GM18858 (cell line): ENCODE results near the gene OR7D4.
"Not testable (repeated sequence)": the region's sequence is repeated elsewhere in the genome, so short reads cannot be mapped to it uniquely, and the experiment has no call there.

Experiments used
- ATAC-seq: cut with Tn5 transposase; IDR thresholded peaks from one replicate; pipeline ENCODE4 v1.9.1; 2021; ENCODE audit not compliant: unreplicated experiment

Gene OR7D4

GRCh38 chr19:9219489-9219888 lies at the start of gene OR7D4:
Gene OR7D4, minus strand, starts transcription at chr19:9219589. Its CDS starts 4,752 bp downstream, at chr19:9214837.
- ATAC-seq = no peak

- no peak for ATAC-seq
These were observed 31.8 kb upstream of the OR7D4 start for GRCh38 chr19:9251236-9251635.

- no peak for ATAC-seq
These were observed 31.2 kb upstream of the OR7D4 start, which contains the start of gene OR7E24 for GRCh38 chr19:9250630-9251029. Gene OR7E24, plus strand, starts transcription at chr19:9250930. Its CDS starts 114 bp downstream, at chr19:9251044.

GRCh38 chr19:9205501-9206113 lies 13.8 kb downstream of the OR7D4 start:
- ATAC-seq = no peak

GRCh38 chr19:9198044-9198443 lies 21.3 kb downstream of the OR7D4 start:
- ATAC-seq = not testable (repeated sequence)

- ATAC-seq = no peak
These were observed 29.9 kb downstream of the OR7D4 start for GRCh38 chr19:9189535-9189934.

- no peak for ATAC-seq
These were observed 32.2 kb downstream of the OR7D4 start for GRCh38 chr19:9187191-9187590.

- no peak for ATAC-seq
These were observed 36.4 kb downstream of the OR7D4 start for GRCh38 chr19:9183000-9183399.

GRCh38 chr19:9178901-9179300 lies 40.5 kb downstream of the OR7D4 start, which contains the start of gene OR7D2:
Gene OR7D2, plus strand, starts transcription at chr19:9178979. Its CDS starts 6,803 bp downstream, at chr19:9185782.
- no peak for ATAC-seq

GRCh38 chr19:9175326-9175725 lies 44.1 kb downstream of the OR7D4 start:
- ATAC-seq = no peak

GRCh38 chr19:9171393-9171991 lies 47.9 kb downstream of the OR7D4 start:
- no peak for ATAC-seq

- ATAC-seq = no peak
These were observed 52.5 kb downstream of the OR7D4 start for GRCh38 chr19:9166846-9167245.

GRCh38 chr19:9165261-9165660 lies 54.1 kb downstream of the OR7D4 start:
- ATAC-seq = no peak

GRCh38 chr19:9161427-9161826 lies 58.0 kb downstream of the OR7D4 start:
- ATAC-seq = no peak
